Erythroblast (primary cell): ENCODE measurements around the gene METTL23.

ENCODE experiments used
- GATA1 ChIP-seq: IDR thresholded peaks from 2 replicates; pipeline ENCODE4 v1.6.1; 2011; ENCODE audit warnings: low read depth, mild to moderate bottlenecking, control low read depth, low read length, moderate library complexity
- POLR2A ChIP-seq: IDR thresholded peaks from 2 replicates; pipeline ENCODE4 v1.6.1; 2011; ENCODE audit warnings: mild to moderate bottlenecking, low read length

- TF ChIP-seq POLR2A (no peak), GATA1 (no peak)
These were observed 5.7 kb upstream of the METTL23 start for GRCh38 chr17:76720941-76721340.
